ENCODE measurements around the gene NLRP12. TPM values are rescaled to one million over a fixed set of nuclear protein-coding genes. Genes with fewer than 3 reads are reported as not detected.

The NLRP12 gene
- total RNA-seq, 1 donor = not detected

DNA sequence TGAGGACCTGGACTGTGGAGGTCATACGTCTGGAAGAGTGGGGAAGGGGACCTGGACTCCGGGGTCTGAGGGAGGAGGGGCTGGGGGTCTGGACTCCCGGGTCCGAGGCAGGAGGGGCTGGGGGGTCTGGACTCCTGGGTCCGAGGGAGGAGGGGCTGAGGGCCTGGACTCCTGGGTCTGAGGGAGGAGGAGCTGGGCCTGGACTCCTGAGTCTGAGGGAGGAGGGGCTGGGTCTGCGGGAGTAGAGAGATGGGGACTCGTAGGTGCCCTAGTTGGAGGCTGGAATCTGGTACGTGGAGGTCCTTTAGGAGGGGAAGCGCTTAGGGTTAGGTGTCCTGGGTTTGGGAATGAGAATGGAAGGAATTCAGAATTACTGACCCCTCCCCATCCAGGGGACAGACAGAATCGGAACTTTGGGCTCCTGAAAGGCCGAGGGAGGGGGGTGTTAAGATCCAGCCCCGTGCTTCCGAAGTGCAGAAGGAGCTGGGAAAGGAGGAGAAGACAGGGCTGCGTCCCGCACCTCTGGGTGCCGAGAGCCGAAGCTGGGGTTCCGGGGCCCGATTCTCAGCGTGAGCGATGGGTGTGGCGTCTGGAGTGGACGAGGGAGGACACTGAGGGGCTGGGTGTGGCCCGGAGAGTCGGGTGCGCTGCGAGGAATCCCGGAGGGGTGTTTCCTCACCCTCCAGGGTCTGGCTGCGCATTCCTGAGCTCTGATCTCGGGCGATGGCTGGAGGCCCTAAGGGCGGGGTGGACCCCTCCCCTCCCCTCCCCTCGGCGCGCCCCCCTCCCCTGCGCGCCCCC, 44.2 kb upstream of the NLRP12 start:
- peak; percentile 61 for DNase-seq (ENCODE audit: low read depth)
- H3K4me3 ChIP-seq (ENCODE audit: low read depth, low read length) = peak overlapping the region; percentile 96
- TF ChIP-seq CTCF (IDR thresholded peaks at IDR 0.05; ENCODE audit: insufficient read depth, low read length) = no peak

GRCh38 chr19:53867225-53868090, 43.3 kb upstream of the NLRP12 start, which contains the start of gene MYADM:
MYADM (plus strand) TSS chr19:53867883; CDS start chr19:53873530, 5,647 bp downstream.
- H3K4me3 ChIP-seq (ENCODE audit: low read depth, low read length) = peak within 1 kb of the TSS; percentile 96
- TF ChIP-seq CTCF (IDR thresholded peaks at IDR 0.05; ENCODE audit: insufficient read depth, low read length) = no peak

DNA sequence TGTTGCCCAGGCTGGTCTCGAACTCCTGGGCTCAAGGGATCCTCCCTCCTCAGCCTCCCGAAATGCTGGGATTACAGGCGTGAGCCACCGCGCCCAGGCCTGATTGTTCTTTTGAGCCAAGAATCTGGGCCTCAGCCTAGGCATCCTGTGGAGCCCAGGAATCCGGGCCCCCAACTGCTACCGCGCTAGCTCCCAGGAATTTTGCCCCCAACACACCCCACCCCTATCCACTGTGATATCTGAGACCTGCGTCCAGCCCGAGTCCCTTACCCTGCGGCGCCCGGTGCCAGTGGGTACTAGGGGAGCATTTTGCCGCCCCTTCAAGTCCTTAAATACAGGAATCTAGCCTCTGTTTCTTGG, 42.7 kb upstream of the NLRP12 start:
- no peak for DNase-seq (ENCODE audit: low read depth)
- peak overlapping the region; percentile 61 for H3K4me3 ChIP-seq (ENCODE audit: low read depth, low read length)
- TF ChIP-seq CTCF (IDR thresholded peaks at IDR 0.05; ENCODE audit: insufficient read depth, low read length) = no peak

More at GRCh38 chr19:53867225-53868090, 43.3 kb upstream of the NLRP12 start, which contains the start of gene MYADM:
- DNase-seq (ENCODE audit: low read depth) = peak; percentile 97

GRCh38 chr19:53865918-53866864, 42.1 kb upstream of the NLRP12 start:
- TF ChIP-seq CTCF (IDR thresholded peaks at IDR 0.05; ENCODE audit: insufficient read depth, low read length) = no peak
- DNase-seq (ENCODE audit: low read depth) = peak; percentile 68
- H3K4me3 ChIP-seq (ENCODE audit: low read depth, low read length) = peak overlapping the region; percentile 61

DNA sequence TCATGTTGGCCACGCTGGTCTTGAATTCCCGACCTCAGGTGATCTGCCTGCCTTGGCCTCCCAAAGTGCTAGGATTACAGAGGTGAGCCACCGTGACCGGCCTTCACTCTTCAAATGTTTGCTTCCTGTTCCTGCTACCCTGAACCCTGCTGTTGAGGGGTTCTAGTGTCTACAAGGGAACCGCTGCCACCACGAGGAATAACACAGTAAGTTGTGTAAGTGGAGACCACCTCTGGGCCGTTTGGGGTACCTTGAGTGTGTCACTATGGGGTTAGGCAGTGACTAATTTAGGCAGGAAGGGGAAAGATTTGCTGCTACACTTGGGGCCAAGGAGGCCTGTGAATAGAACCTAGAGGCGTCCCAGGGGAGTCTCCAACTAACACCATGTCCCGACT, 41.4 kb upstream of the NLRP12 start:
- no peak for DNase-seq (ENCODE audit: low read depth)
- peak overlapping the region; percentile 61 for H3K4me3 ChIP-seq (ENCODE audit: low read depth, low read length)
- no peak for TF ChIP-seq CTCF (IDR thresholded peaks at IDR 0.05; ENCODE audit: insufficient read depth, low read length)

GRCh38 chr19:53864308-53864836, 40.3 kb upstream of the NLRP12 start:
- TF ChIP-seq CTCF (IDR thresholded peaks at IDR 0.05; ENCODE audit: insufficient read depth, low read length) = no peak
- DNase-seq (ENCODE audit: low read depth) = no peak
- no peak overlapping the region for H3K4me3 ChIP-seq (ENCODE audit: low read depth, low read length)

All from fibroblast of the aortic adventitia (primary cell).